GM20000 (cell line): ENCODE data around the gene TAS2R40.

Experiments
- DNase-seq: peaks from one replicate; pipeline ENCODE4 v3.0.0; 2012; ENCODE audit warnings: low spot score
- CTCF ChIP-seq: IDR thresholded peaks from 2 replicates; pipeline ENCODE4 v1.5.1; 2012; ENCODE audit warnings: mild to moderate bottlenecking, control low read depth; ENCODE audit errors: extremely low read depth, missing control alignments

The TAS2R40 gene

GRCh38 chr7:143236408-143236990 is 14.7 kb downstream of the TAS2R40 start:
- TF ChIP-seq CTCF, result no peak
- DNase-seq, result no peak

GRCh38 chr7:143237366-143237765 is 15.5 kb downstream of the TAS2R40 start:
- no peak for TF ChIP-seq CTCF
- no peak for DNase-seq

GRCh38 chr7:143238289-143238980 is 16.6 kb downstream of the TAS2R40 start:
- no peak for TF ChIP-seq CTCF
- DNase-seq, result no peak

- no peak for TF ChIP-seq CTCF
- no peak for DNase-seq
Measured at GRCh38 chr7:143239813-143240212, 18.0 kb downstream of the TAS2R40 start.

- DNase-seq, result peak; percentile 56
- TF ChIP-seq CTCF, result peak; percentile 81
Measured at GRCh38 chr7:143240291-143241168, 18.7 kb downstream of the TAS2R40 start.

- TF ChIP-seq CTCF, result no peak
- no peak for DNase-seq
Measured at GRCh38 chr7:143242306-143242705, 20.5 kb downstream of the TAS2R40 start.

GRCh38 chr7:143243111-143243510 is 21.3 kb downstream of the TAS2R40 start:
- DNase-seq, result no peak
- TF ChIP-seq CTCF, result no peak
